Upper lobe of left lung (tissue), 6 donors: ENCODE results near the gene CSNK1A1. TPM values are rescaled to one million over a fixed set of nuclear protein-coding genes. Genes with fewer than 3 reads are reported as not detected.

Experiments used
- ATAC-seq, 2 donors: fragments of 200-7000 bp; cut with Tn5 transposase; one replicate each; pipeline ENCODE4 v1.9.1; 2022; ENCODE audit warnings: mild to moderate bottlenecking in 2 of 2, moderate library complexity in 2 of 2; ENCODE audit not compliant: low FRiP score in 2 of 2
- DNase-seq, 2 donors: peaks; one replicate each; pipeline ENCODE4 v3.0.0-alpha.2; 2019 to 2020
- H3K27ac ChIP-seq, 4 donors: fragments of 200-600 bp; sonication (generic); one replicate each; pipeline ENCODE4 v1.5.1; 2016 to 2019
- H3K27me3 ChIP-seq, 4 donors: fragments of 200-600 bp; sonication (generic); one replicate each; pipeline ENCODE4 v1.5.1; 2017 to 2019
- H3K36me3 ChIP-seq, 4 donors: fragments of 200-600 bp; sonication (generic); one replicate each; pipeline ENCODE4 v1.5.1; 2016 to 2019
- H3K4me1 ChIP-seq, 4 donors: fragments of 200-600 bp; sonication (generic); one replicate each; pipeline ENCODE4 v1.5.1; 2018 to 2019
- H3K4me3 ChIP-seq, 4 donors: fragments of 200-600 bp; sonication (generic); one replicate each; pipeline ENCODE4 v1.5.1; 2017 to 2019; ENCODE audit warnings: mild to moderate bottlenecking in 2 of 4, moderate library complexity in 1 of 4
- H3K9me3 ChIP-seq, 4 donors: fragments of 200-600 bp; sonication (generic); one replicate each; pipeline ENCODE4 v1.5.1; 2018 to 2019
- EP300 ChIP-seq, 4 donors: sonication (generic); formaldehyde crosslinking; IDR thresholded peaks; one replicate each; pipeline ENCODE4 v1.5.1; 2017; ENCODE audit warnings: antibody characterized with exemption in 4 of 4, control low read depth in 2 of 4
- POLR2A ChIP-seq, 4 donors: fragments of 450-650 bp; IDR thresholded peaks; one replicate each; pipeline ENCODE4 v1.5.1; 2016 to 2017; ENCODE audit warnings: antibody characterized with exemption in 4 of 4, mild to moderate bottlenecking in 2 of 4
- POLR2AphosphoS5 ChIP-seq, 2 donors: sonication (generic); formaldehyde crosslinking; IDR thresholded peaks; one replicate each; pipeline ENCODE4 v1.5.1; 2017; ENCODE audit warnings: antibody characterized with exemption in 2 of 2
- WGBS, 2 donors: methylation state at CpG; one replicate each; pipeline ENCODE4 v1.1.5; 2017 to 2018; 5-methylcytosine and 5-hydroxymethylcytosine counted together
- total RNA-seq, 6 donors: library from RNA; depleted of rRNA in 4 of 6; stranded (reverse); fragments of >200 nt in 4 of 6; gene quantifications; one replicate each; pipeline versions ENCODE4 v1.1.0 to v1.2.1, GENCODE V29; 2016 to 2021
- TF ChIP-seq, protein P1 (sequence below), 6 experiments: fragments of 450-650 bp in 4 of 6; fragments of 200-600 bp in 2 of 6; sonication (generic) in 2 of 6; IDR thresholded peaks; one replicate each; pipeline ENCODE4 v1.5.1; 2016 to 2019; ENCODE audit warnings: antibody characterized with exemption in 6 of 6
- donor health status: DM: no; HTN: no; CAD: no; lungs with moderate emphysema.
- donor health status: DM: no; HTN: yes; CAD: no; lungs with severe emphysema.

The CSNK1A1 gene
- total RNA-seq, 6 donors from 2014 or later = 153 to 215 (median 202) TPM

- peak overlapping the region in 3 of 4 donors; percentile 67 to 89 (median 79) for H3K27ac ChIP-seq
Measured at GRCh38 chr5:149487672-149488071, 63.6 kb downstream of the CSNK1A1 start.

GRCh38 chr5:149486726-149487635, 64.3 kb downstream of the CSNK1A1 start:
- ATAC-seq (no peak), DNase-seq (no peak)
- TF ChIP-seq POLR2AphosphoS5 (IDR thresholded peaks at IDR 0.05) = no peak
- TF ChIP-seq, protein P1, sequence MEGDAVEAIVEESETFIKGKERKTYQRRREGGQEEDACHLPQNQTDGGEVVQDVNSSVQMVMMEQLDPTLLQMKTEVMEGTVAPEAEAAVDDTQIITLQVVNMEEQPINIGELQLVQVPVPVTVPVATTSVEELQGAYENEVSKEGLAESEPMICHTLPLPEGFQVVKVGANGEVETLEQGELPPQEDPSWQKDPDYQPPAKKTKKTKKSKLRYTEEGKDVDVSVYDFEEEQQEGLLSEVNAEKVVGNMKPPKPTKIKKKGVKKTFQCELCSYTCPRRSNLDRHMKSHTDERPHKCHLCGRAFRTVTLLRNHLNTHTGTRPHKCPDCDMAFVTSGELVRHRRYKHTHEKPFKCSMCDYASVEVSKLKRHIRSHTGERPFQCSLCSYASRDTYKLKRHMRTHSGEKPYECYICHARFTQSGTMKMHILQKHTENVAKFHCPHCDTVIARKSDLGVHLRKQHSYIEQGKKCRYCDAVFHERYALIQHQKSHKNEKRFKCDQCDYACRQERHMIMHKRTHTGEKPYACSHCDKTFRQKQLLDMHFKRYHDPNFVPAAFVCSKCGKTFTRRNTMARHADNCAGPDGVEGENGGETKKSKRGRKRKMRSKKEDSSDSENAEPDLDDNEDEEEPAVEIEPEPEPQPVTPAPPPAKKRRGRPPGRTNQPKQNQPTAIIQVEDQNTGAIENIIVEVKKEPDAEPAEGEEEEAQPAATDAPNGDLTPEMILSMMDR (IDR thresholded peaks at IDR 0.05) = no peak
- TF ChIP-seq POLR2A (IDR thresholded peaks at IDR 0.05) = no peak
- no peak for TF ChIP-seq EP300 (IDR thresholded peaks at IDR 0.05)
- H3K27ac ChIP-seq = peak overlapping the region; percentile 67 to 89 (median 78)
- no peaks in the 10 kb centered on the region for H3K9me3 ChIP-seq
- WGBS, 2 donors = 67 to 74% methylated on average over 5 of the region's 5 CpGs
- no peak overlapping the region for H3K4me3 ChIP-seq
- no peaks in the 10 kb centered on the region for H3K27me3 ChIP-seq
- H3K4me1 ChIP-seq = peaks cover 27 to 41% (median 37%) of the 10 kb centered on the region in 4 donors
- H3K36me3 ChIP-seq = no peaks in the 10 kb centered on the region

More at GRCh38 chr5:149487672-149488071, 63.6 kb downstream of the CSNK1A1 start:
- DNase-seq (no peak), ATAC-seq (no peak)
- no peaks in the 10 kb centered on the region for H3K36me3 ChIP-seq
- H3K9me3 ChIP-seq = no peaks in the 10 kb centered on the region
- no peak overlapping the region for H3K4me3 ChIP-seq
- 85 to 97% methylated on average over 2 of the region's 2 CpGs for WGBS, 2 donors
- TF ChIP-seq POLR2A (IDR thresholded peaks at IDR 0.05) (no peak), POLR2AphosphoS5 (IDR thresholded peaks at IDR 0.05) (no peak)
- no peaks in the 10 kb centered on the region for H3K27me3 ChIP-seq
- H3K4me1 ChIP-seq = peaks cover 27 to 41% (median 37%) of the 10 kb centered on the region in 4 donors

GRCh38 chr5:149485655-149486615, 65.3 kb downstream of the CSNK1A1 start:
- peak; percentile 87 to 88 for ATAC-seq
- TF ChIP-seq POLR2A (IDR thresholded peaks at IDR 0.05) (peak in 1 of 4 donors; percentile 8), POLR2AphosphoS5 (IDR thresholded peaks at IDR 0.05) (peak; percentile 62 to 87), EP300 (IDR thresholded peaks at IDR 0.05) (peak; percentile 47 to 85 (median 68))
- TF ChIP-seq, protein P1 (IDR thresholded peaks at IDR 0.05) = no peak
- 16 to 40% methylated on average over 2 of the region's 2 CpGs for WGBS, 2 donors
- Histone ChIP-seq H3K9me3 (no peaks in the 10 kb centered on the region), H3K4me3 (no peak overlapping the region), H3K27ac (peak overlapping the region; percentile 67 to 89 (median 78)), H3K36me3 (no peaks in the 10 kb centered on the region), H3K27me3 (no peaks in the 10 kb centered on the region), H3K4me1 (peaks cover 27 to 41% (median 37%) of the 10 kb centered on the region in 4 donors)
- DNase-seq = peak in 1 of 2 donors; percentile 78

DNA sequence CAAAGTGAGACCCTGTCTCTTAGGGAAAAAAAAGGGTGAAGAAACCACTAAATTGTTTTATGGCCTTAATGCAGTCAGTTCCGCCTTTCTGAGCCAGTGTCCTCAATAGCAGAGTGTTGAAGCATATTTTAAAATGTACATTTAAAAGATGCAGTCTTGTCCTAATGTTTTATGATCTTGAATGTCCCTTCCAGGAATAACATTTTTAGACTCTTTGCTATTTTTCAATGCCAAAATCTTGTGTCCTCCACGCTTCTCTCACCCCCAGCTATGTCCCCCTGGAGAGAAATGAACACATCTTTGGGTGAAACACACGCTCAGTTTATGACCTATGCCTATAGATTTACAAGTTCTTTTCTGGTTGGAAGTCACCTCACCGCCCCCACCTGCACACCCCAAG, 69.8 kb downstream of the CSNK1A1 start:
- peak overlapping the region in 1 of 4 donors; percentile 28 for H3K27ac ChIP-seq
- H3K9me3 ChIP-seq = no peaks in the 10 kb centered on the region
- peaks cover 11 to 17% (median 15%) of the 10 kb centered on the region in 4 donors for H3K4me1 ChIP-seq
- H3K36me3 ChIP-seq = no peaks in the 10 kb centered on the region
- TF ChIP-seq POLR2A (IDR thresholded peaks at IDR 0.05) (no peak), POLR2AphosphoS5 (IDR thresholded peaks at IDR 0.05) (no peak), EP300 (IDR thresholded peaks at IDR 0.05) (no peak)
- TF ChIP-seq, protein P1 (IDR thresholded peaks at IDR 0.05) = no peak
- H3K4me3 ChIP-seq = no peak overlapping the region
- H3K27me3 ChIP-seq = no peaks in the 10 kb centered on the region
- DNase-seq (no peak), ATAC-seq (no peak)
- WGBS, 2 donors = 76 to 79% methylated on average over 4 of the region's 4 CpGs
